Liver (tissue), 9 donors: ENCODE results near the gene PDP2. TPM values are rescaled to one million over a fixed set of nuclear protein-coding genes. Genes with fewer than 3 reads are reported as not detected.

Experiments
- DNase-seq: peaks from one replicate; pipeline ENCODE4 v3.0.0-alpha.2; 2017; ENCODE audit warnings: low spot score
- H3K27ac ChIP-seq, 2 donors: one replicate each; pipeline ENCODE4 v1.7.0; 2013; ENCODE audit warnings: inconsistent platforms in 2 of 2, low read length in 2 of 2, control low read depth in 1 of 2, low read depth in 1 of 2, mild to moderate bottlenecking in 1 of 2
- H3K27me3 ChIP-seq, 4 donors: one replicate each; pipeline versions ENCODE4 v1.6.1 to v1.7.0; 2013; ENCODE audit warnings: low read length in 3 of 4, inconsistent platforms in 1 of 4, mild to moderate bottlenecking in 1 of 4, moderate library complexity in 1 of 4; ENCODE audit not compliant: control insufficient read depth in 4 of 4, insufficient read depth in 4 of 4
- H3K36me3 ChIP-seq, 4 donors: one replicate each; pipeline versions ENCODE4 v1.6.1 to v1.7.0; 2013; ENCODE audit warnings: low read length in 3 of 4, mild to moderate bottlenecking in 3 of 4, low read depth in 1 of 4, moderate library complexity in 1 of 4; ENCODE audit not compliant: control insufficient read depth in 4 of 4, insufficient read depth in 3 of 4
- H3K4me1 ChIP-seq, 4 donors: one replicate each; pipeline versions ENCODE4 v1.6.1 to v1.7.0; 2013; ENCODE audit warnings: low read length in 3 of 4, mild to moderate bottlenecking in 3 of 4, moderate library complexity in 1 of 4; ENCODE audit not compliant: control insufficient read depth in 4 of 4, insufficient read depth in 4 of 4
- H3K4me3 ChIP-seq, 3 donors: one replicate each; pipeline versions ENCODE4 v1.6.1 to v1.7.0; 2013; ENCODE audit warnings: low read length in 3 of 3, control low read depth in 1 of 3, low read depth in 1 of 3, mild to moderate bottlenecking in 1 of 3
- H3K9ac ChIP-seq, 2 donors: one replicate each; pipeline ENCODE4 v1.7.0; 2013; ENCODE audit warnings: low read length in 2 of 2, mild to moderate bottlenecking in 2 of 2, moderate library complexity in 2 of 2, control low read depth in 1 of 2, low read depth in 1 of 2
- H3K9me3 ChIP-seq, 4 donors: one replicate each; pipeline versions ENCODE4 v1.6.1 to v1.7.0; 2013; ENCODE audit warnings: low read length in 3 of 4; ENCODE audit not compliant: control insufficient read depth in 4 of 4
- EGR1 ChIP-seq, 2 donors: IDR thresholded peaks; 2 replicates each; pipeline ENCODE4 v1.6.1; 2016 to 2018; ENCODE audit warnings: antibody characterized with exemption in 2 of 2, low read depth in 2 of 2
- FOXA1 ChIP-seq: IDR thresholded peaks from 2 replicates; pipeline ENCODE4 v1.6.1; 2016; ENCODE audit warnings: antibody characterized with exemption
- FOXA2 ChIP-seq: IDR thresholded peaks from 2 replicates; pipeline ENCODE4 v1.6.1; 2016; ENCODE audit warnings: antibody characterized with exemption
- GABPA ChIP-seq, 2 donors: IDR thresholded peaks in 1 of 2; conservative IDR thresholded peaks in 1 of 2; 2 replicates each; pipeline ENCODE4 v1.6.1; 2016; ENCODE audit warnings: antibody characterized with exemption in 2 of 2, mild to moderate bottlenecking in 1 of 2, moderate library complexity in 1 of 2
- HNF4A ChIP-seq, 2 donors: conservative IDR thresholded peaks; 2 replicates each; pipeline ENCODE4 v1.6.1; 2016; ENCODE audit warnings: antibody characterized with exemption in 2 of 2, mild to moderate bottlenecking in 2 of 2
- HNF4G ChIP-seq: IDR thresholded peaks from 2 replicates; pipeline ENCODE4 v1.6.1; 2016; ENCODE audit warnings: antibody characterized with exemption
- JUND ChIP-seq, 2 donors: IDR thresholded peaks; 2 replicates each; pipeline ENCODE4 v1.6.1; 2016; ENCODE audit warnings: antibody characterized with exemption in 2 of 2
- NR2F2 ChIP-seq: IDR thresholded peaks from 2 replicates; pipeline ENCODE4 v1.6.1; 2016; ENCODE audit warnings: antibody characterized with exemption
- RAD21 ChIP-seq, 2 donors: IDR thresholded peaks; 2 replicates each; pipeline ENCODE4 v1.6.1; 2016; ENCODE audit warnings: antibody characterized with exemption in 2 of 2, mild to moderate bottlenecking in 2 of 2
- SP1 ChIP-seq: IDR thresholded peaks from 2 replicates; pipeline ENCODE4 v1.6.1; 2018; ENCODE audit warnings: antibody characterized with exemption, mild to moderate bottlenecking
- TAF1 ChIP-seq: conservative IDR thresholded peaks from 2 replicates; pipeline ENCODE4 v1.6.1; 2016; ENCODE audit warnings: antibody characterized with exemption, mild to moderate bottlenecking
- YY1 ChIP-seq: IDR thresholded peaks from 2 replicates; pipeline ENCODE4 v1.6.1; 2016; ENCODE audit warnings: antibody characterized with exemption, mild to moderate bottlenecking
- WGBS: extraction: QIAGEN DNeasy Blood & Tissue Kit; methylation state at CpG from one replicate; pipeline ENCODE4 v1.1.7; 2013; 5-methylcytosine and 5-hydroxymethylcytosine counted together
- polyA plus RNA-seq, 2 donors: library from polyadenylated mRNA; stranded (reverse) in 1 of 2; unstranded in 1 of 2; fragments of 200-250 nt in 1 of 2; fragments of >200 nt in 1 of 2; fragmentation: Nextera tagmentation in 1 of 2; extraction: Ambion mirVana in 1 of 2; gene quantifications; one replicate each; pipeline versions ENCODE4 v1.2.1 to v1.2.3, GENCODE V29; 2013 to 2015
- total RNA-seq, 2 donors: library from RNA; depleted of rRNA; stranded (reverse); fragments of >200 nt; gene quantifications; one replicate each; pipeline ENCODE4 v1.2.3, GENCODE V29; 2014
- TF ChIP-seq, protein P1 (sequence below): fragments of 150-350 bp; IDR thresholded peaks from 2 replicates; pipeline ENCODE4 v1.5.1; 2017; ENCODE audit warnings: improper control_type of control experiment, low read depth, low read length; ENCODE audit not compliant: missing input control
- TF ChIP-seq, protein P2 (sequence below): IDR thresholded peaks from 2 replicates; pipeline ENCODE4 v1.6.1; 2016; ENCODE audit warnings: antibody characterized with exemption, mild to moderate bottlenecking
- TF ChIP-seq, protein P3 (sequence below): IDR thresholded peaks from 2 replicates; pipeline ENCODE4 v1.6.1; 2016; ENCODE audit warnings: antibody characterized with exemption
- TF ChIP-seq, protein P4 (sequence below): IDR thresholded peaks from 2 replicates; pipeline ENCODE4 v1.6.1; 2016; ENCODE audit warnings: antibody characterized with exemption
- donor health status: healthy.
- donor health status: healthy.
- donor health status: healthy.
- donor health status: healthy.
- donor health status: healthy.

Gene PDP2
- total and polyA plus RNA-seq, 4 donors: 2.3 to 9.4 (median 6.1) TPM

DNA sequence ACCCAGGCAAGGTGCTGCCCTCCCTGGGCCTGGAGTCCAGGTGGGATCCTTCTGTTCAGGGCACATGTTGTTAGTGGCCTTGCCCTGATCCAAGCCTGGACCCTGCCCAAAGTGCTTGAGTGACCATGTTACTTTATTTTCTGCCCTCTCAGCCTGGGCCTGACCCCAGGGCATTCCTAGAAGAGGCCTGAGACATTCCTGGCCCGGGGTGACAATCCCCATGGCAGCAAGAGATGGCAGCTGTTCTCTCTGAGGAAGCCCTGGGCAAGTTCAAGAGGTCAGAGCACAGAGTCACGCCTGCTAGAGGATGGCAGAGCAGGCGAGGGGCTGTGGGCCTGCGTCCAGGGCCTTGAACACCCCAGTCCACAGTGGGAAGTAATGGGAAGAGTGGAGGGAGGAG lies 33.4 kb downstream of the PDP2 start:
- no peaks in the 10 kb centered on the region for H3K36me3 ChIP-seq
- 73% methylated on average over 4 of the region's 4 CpGs for WGBS
- no peak for DNase-seq
- no peaks in the 10 kb centered on the region for H3K4me1 ChIP-seq
- H3K27me3 ChIP-seq: no peaks in the 10 kb centered on the region
- no peak overlapping the region for H3K27ac ChIP-seq
- no peak overlapping the region for H3K4me3 ChIP-seq
- H3K9me3 ChIP-seq: no peaks in the 10 kb centered on the region
- H3K9ac ChIP-seq: no peak overlapping the region
- TF ChIP-seq GABPA (IDR thresholded peaks at IDR 0.05 in 1 of 2, conservative IDR thresholded peaks at IDR 0.05 in 1 of 2): no peak
- TF ChIP-seq, protein P1, sequence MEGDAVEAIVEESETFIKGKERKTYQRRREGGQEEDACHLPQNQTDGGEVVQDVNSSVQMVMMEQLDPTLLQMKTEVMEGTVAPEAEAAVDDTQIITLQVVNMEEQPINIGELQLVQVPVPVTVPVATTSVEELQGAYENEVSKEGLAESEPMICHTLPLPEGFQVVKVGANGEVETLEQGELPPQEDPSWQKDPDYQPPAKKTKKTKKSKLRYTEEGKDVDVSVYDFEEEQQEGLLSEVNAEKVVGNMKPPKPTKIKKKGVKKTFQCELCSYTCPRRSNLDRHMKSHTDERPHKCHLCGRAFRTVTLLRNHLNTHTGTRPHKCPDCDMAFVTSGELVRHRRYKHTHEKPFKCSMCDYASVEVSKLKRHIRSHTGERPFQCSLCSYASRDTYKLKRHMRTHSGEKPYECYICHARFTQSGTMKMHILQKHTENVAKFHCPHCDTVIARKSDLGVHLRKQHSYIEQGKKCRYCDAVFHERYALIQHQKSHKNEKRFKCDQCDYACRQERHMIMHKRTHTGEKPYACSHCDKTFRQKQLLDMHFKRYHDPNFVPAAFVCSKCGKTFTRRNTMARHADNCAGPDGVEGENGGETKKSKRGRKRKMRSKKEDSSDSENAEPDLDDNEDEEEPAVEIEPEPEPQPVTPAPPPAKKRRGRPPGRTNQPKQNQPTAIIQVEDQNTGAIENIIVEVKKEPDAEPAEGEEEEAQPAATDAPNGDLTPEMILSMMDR: no peak
- no peak for TF ChIP-seq FOXA1
- no peak for TF ChIP-seq EGR1 (IDR thresholded peaks at IDR 0.05; ENCODE audit: low read depth in 2 of 2)
- TF ChIP-seq TAF1: no peak
- TF ChIP-seq HNF4A (conservative IDR thresholded peaks at IDR 0.05): no peak
- TF ChIP-seq, protein P2, sequence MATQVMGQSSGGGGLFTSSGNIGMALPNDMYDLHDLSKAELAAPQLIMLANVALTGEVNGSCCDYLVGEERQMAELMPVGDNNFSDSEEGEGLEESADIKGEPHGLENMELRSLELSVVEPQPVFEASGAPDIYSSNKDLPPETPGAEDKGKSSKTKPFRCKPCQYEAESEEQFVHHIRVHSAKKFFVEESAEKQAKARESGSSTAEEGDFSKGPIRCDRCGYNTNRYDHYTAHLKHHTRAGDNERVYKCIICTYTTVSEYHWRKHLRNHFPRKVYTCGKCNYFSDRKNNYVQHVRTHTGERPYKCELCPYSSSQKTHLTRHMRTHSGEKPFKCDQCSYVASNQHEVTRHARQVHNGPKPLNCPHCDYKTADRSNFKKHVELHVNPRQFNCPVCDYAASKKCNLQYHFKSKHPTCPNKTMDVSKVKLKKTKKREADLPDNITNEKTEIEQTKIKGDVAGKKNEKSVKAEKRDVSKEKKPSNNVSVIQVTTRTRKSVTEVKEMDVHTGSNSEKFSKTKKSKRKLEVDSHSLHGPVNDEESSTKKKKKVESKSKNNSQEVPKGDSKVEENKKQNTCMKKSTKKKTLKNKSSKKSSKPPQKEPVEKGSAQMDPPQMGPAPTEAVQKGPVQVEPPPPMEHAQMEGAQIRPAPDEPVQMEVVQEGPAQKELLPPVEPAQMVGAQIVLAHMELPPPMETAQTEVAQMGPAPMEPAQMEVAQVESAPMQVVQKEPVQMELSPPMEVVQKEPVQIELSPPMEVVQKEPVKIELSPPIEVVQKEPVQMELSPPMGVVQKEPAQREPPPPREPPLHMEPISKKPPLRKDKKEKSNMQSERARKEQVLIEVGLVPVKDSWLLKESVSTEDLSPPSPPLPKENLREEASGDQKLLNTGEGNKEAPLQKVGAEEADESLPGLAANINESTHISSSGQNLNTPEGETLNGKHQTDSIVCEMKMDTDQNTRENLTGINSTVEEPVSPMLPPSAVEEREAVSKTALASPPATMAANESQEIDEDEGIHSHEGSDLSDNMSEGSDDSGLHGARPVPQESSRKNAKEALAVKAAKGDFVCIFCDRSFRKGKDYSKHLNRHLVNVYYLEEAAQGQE: no peak
- no peak for TF ChIP-seq FOXA2
- TF ChIP-seq SP1: no peak
- TF ChIP-seq, protein P3, sequence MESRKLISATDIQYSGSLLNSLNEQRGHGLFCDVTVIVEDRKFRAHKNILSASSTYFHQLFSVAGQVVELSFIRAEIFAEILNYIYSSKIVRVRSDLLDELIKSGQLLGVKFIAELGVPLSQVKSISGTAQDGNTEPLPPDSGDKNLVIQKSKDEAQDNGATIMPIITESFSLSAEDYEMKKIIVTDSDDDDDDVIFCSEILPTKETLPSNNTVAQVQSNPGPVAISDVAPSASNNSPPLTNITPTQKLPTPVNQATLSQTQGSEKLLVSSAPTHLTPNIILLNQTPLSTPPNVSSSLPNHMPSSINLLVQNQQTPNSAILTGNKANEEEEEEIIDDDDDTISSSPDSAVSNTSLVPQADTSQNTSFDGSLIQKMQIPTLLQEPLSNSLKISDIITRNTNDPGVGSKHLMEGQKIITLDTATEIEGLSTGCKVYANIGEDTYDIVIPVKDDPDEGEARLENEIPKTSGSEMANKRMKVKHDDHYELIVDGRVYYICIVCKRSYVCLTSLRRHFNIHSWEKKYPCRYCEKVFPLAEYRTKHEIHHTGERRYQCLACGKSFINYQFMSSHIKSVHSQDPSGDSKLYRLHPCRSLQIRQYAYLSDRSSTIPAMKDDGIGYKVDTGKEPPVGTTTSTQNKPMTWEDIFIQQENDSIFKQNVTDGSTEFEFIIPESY: no peak
- no peak for TF ChIP-seq HNF4G
- TF ChIP-seq, protein P4, sequence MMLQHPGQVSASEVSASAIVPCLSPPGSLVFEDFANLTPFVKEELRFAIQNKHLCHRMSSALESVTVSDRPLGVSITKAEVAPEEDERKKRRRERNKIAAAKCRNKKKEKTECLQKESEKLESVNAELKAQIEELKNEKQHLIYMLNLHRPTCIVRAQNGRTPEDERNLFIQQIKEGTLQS: no peak
- no peak for TF ChIP-seq RAD21 (IDR thresholded peaks at IDR 0.05)

DNA sequence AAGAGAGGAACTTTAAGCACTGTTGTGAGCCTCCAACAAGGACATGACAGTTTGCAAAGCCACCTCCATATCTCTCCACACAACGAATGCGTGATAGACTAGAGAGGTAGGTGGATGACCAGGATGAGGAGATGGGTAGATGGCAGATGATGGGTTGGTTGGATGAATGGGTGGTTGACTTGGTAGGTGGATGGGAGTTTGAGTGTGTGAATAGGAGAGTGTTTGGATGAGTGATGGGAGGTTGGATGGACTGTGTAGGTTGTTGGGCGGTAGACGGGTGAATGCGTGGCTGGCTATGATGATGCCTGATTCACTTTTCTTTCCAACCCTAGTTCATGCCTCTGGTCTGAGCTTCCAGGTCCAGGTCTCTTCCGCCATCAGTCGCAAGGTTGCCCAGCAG lies 34.2 kb downstream of the PDP2 start:
- Histone ChIP-seq H3K9ac (no peak overlapping the region), H3K4me3 (no peak overlapping the region), H3K9me3 (no peaks in the 10 kb centered on the region), H3K36me3 (no peaks in the 10 kb centered on the region), H3K4me1 (no peaks in the 10 kb centered on the region), H3K27me3 (no peaks in the 10 kb centered on the region), H3K27ac (no peak overlapping the region)
- no peak for DNase-seq
- 96% methylated on average over 7 of the region's 7 CpGs for WGBS
- TF ChIP-seq YY1 (no peak), FOXA1 (no peak), NR2F2 (no peak), JUND (IDR thresholded peaks at IDR 0.05) (no peak), EGR1 (IDR thresholded peaks at IDR 0.05; ENCODE audit: low read depth in 2 of 2) (no peak), FOXA2 (no peak)
- TF ChIP-seq, protein P2: no peak
- TF ChIP-seq, protein P3: no peak
